Head of caudate nucleus (tissue), 42 donors: Measurements from ENCODE around the gene RGMA.

Experiments used
- DNase-seq, 42 donors: peaks; one replicate each; pipeline versions ENCODE4 v3.0.0 to v3.0.0-alpha.2; 2020 to 2021; ENCODE audit warnings: mixed read lengths in 7 of 42
- intact Hi-C: fragments of 100-400 bp; cut with DNase I; formaldehyde crosslinking; loops from one replicate; pipeline ENCODE4 v1.15.0; 2022

Gene RGMA

DNA sequence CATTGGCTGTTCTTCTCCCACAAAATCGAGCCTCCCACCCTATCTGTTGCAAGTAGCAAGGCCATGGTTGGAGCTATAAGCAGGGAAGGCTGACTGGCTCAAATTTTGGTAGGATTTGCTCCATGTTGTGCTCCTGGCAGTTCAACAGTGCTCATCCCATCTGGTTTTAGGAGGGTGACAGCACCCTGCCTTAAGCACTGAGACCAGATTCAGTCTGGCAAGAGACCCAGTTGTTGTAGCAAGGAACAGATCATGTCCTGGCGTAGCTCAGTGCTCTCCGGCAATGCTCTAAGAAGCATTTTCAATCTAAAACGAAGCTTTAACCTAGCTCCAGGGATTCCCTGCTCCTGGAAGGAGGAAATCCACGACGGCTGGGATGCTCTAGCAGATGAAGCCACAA lies 91.2 kb downstream of the RGMA start:
- no peak for DNase-seq
- intact Hi-C loops: no loop called here

- intact Hi-C loops: no loop called here
- DNase-seq: no peak
Observed at GRCh38 chr15:92992720-92993119, 96.3 kb downstream of the RGMA start.

- DNase-seq: no peak
- intact Hi-C loops: no loop called here
Observed at GRCh38 chr15:92990031-92990430, 99.0 kb downstream of the RGMA start.

DNA sequence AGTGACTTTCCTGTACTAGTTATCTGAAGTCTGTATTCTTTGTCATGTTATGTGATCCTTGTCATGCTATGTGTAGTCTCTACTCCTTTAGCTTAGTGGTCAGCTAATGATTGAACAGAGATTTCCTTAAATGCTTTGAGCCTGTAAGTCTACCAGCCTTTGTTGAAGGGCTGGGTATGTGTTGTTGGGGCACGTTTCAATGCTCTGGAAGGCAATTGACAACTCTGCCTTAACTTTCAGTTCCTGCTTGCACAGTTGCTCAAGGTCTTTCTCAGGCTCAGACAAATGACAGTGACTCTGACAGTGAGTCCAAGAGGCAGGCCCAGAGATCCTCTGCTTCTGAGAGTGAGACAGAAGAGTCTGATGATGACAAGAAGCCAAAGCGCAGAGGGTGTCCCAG lies 99.5 kb downstream of the RGMA start:
- intact Hi-C loops: no loop called here
- DNase-seq: no peak
